Natural killer cell (primary cell): Measurements from ENCODE around the gene C1orf146. TPM values are rescaled to one million over a fixed set of nuclear protein-coding genes. Genes with fewer than 3 reads are reported as not detected.
"Not testable (repeated sequence)": the region's sequence is repeated elsewhere in the genome, so short reads cannot be mapped to it uniquely, and the experiment has no call there.

Experiments used
- ATAC-seq, 3 donors: fragments of 150-1000 bp in 2 of 3; fragments of 200-7000 bp in 1 of 3; cut with Tn5 transposase; 1 replicate in 1 of 3; 2 replicates in 2 of 3; pipeline ENCODE4 v1.10.0; 2021; ENCODE audit warnings: mild to moderate bottlenecking in 2 of 3, moderate library complexity in 2 of 3
- DNase-seq, 2 donors: peaks; one replicate each; pipeline versions ENCODE4 v3.0.0 to v3.0.0-alpha.2; 2013 to 2021; ENCODE audit warnings: mixed read lengths in 1 of 2
- H3K27ac ChIP-seq: one replicate; pipeline ENCODE4 v1.5.1; 2013; ENCODE audit warnings: mild to moderate bottlenecking, low read length
- H3K27me3 ChIP-seq: one replicate; pipeline ENCODE4 v1.6.1; 2013; ENCODE audit warnings: low read length; ENCODE audit not compliant: control insufficient read depth, insufficient read depth
- H3K36me3 ChIP-seq: one replicate; pipeline ENCODE4 v1.6.1; 2013; ENCODE audit warnings: low read length; ENCODE audit not compliant: control insufficient read depth, insufficient read depth
- H3K4me1 ChIP-seq: one replicate; pipeline ENCODE4 v1.6.1; 2013; ENCODE audit warnings: low read length; ENCODE audit not compliant: control insufficient read depth, insufficient read depth
- H3K4me3 ChIP-seq: one replicate; pipeline ENCODE4 v1.5.1; 2013; ENCODE audit warnings: low read length
- H3K9me3 ChIP-seq: one replicate; pipeline ENCODE4 v1.6.1; 2013; ENCODE audit warnings: low read length; ENCODE audit not compliant: control insufficient read depth, insufficient read depth
- H3K27ac Mint-ChIP-seq, 2 donors: one replicate each; pipeline ENCODE4 v1.8.0; 2022; ENCODE audit warnings: mild to moderate bottlenecking in 2 of 2, mixed read lengths in 2 of 2, moderate library complexity in 1 of 2
- H3K27me3 Mint-ChIP-seq, 2 donors: one replicate each; pipeline ENCODE4 v1.8.0; 2022; ENCODE audit warnings: low read depth in 2 of 2, mixed read lengths in 2 of 2
- H3K36me3 Mint-ChIP-seq: one replicate; pipeline ENCODE4 v1.8.0; 2022; ENCODE audit warnings: mixed read lengths
- H3K4me1 Mint-ChIP-seq, 2 donors: one replicate each; pipeline ENCODE4 v1.8.0; 2022; ENCODE audit warnings: mixed read lengths in 2 of 2
- H3K4me3 Mint-ChIP-seq: one replicate; pipeline ENCODE4 v1.8.0; 2022; ENCODE audit warnings: mild to moderate bottlenecking, moderate library complexity, mixed read lengths
- H3K9me3 Mint-ChIP-seq, 2 donors: one replicate each; pipeline ENCODE4 v1.8.0; 2022; ENCODE audit warnings: mixed read lengths in 2 of 2
- WGBS: methylation state at CpG from one replicate; pipeline ENCODE4 v1.1.7; 2013; ENCODE audit warnings: missing lambda C conversion rate; ENCODE audit not compliant: insufficient coverage; 5-methylcytosine and 5-hydroxymethylcytosine counted together
- intact Hi-C: fragments of 100-400 bp; cut with micrococcal nuclease; formaldehyde crosslinking; loops from one replicate; pipeline ENCODE4 v1.14.2; 2022
- total RNA-seq, 4 donors: library from RNA; stranded (reverse); fragments of 120-200 nt in 1 of 4; gene quantifications; one replicate each; pipeline versions ENCODE4 v1.2.3 to v1.2.4, GENCODE V29; 2013 to 2022
- TF ChIP-seq, protein P1 (sequence below): fragments of 200-600 bp; IDR thresholded peaks from one replicate; pipeline ENCODE4 v1.8.0; 2022; ENCODE audit warnings: antibody characterized with exemption

C1orf146 gene
- total RNA-seq, 3 donors from 2014 or later (not counting 1 experiment from before 2014, with no cell fraction given), result not detected

DNA sequence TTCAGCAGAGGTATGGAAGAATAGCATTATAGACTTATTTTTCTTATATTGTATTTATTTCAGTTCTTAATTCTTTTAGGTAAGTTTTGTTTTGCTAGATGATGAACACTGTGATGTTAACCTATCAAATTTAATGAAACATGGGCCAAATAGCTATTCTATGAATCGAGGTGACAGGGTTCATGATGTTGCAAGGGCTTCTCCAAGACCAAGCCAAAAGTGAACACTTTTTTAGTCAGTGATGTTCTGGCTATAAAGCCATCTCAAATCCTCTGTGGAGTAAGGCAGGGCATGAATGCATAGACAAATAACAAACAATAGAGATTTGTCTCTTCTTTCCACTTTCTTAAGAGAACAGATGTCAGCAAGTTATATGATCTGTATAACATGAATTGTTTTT lies 26.7 kb downstream of the C1orf146 start:
- no peak overlapping the region for H3K27ac Mint-ChIP-seq
- 100% methylated on average over 1 of the region's 1 CpG for WGBS
- TF ChIP-seq, protein P1, sequence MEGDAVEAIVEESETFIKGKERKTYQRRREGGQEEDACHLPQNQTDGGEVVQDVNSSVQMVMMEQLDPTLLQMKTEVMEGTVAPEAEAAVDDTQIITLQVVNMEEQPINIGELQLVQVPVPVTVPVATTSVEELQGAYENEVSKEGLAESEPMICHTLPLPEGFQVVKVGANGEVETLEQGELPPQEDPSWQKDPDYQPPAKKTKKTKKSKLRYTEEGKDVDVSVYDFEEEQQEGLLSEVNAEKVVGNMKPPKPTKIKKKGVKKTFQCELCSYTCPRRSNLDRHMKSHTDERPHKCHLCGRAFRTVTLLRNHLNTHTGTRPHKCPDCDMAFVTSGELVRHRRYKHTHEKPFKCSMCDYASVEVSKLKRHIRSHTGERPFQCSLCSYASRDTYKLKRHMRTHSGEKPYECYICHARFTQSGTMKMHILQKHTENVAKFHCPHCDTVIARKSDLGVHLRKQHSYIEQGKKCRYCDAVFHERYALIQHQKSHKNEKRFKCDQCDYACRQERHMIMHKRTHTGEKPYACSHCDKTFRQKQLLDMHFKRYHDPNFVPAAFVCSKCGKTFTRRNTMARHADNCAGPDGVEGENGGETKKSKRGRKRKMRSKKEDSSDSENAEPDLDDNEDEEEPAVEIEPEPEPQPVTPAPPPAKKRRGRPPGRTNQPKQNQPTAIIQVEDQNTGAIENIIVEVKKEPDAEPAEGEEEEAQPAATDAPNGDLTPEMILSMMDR, result no peak

DNA sequence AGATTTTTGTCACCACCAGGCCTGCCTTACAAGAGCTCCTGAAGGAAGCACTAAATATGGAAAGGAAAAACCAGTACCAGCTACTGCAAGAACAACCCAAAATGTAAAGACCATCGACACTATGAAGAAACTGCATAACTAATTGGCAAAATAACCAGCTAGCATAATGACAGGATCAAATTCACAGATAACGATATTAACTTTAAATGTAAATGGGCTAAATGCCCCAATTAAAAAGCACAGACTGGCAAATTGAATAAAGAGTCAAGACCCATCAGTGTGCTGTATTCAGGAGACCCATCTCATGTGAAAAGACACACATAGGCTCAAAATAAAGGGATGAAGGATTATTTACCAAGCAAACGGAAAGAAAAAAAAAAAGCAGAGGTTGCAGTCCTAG lies 37.0 kb downstream of the C1orf146 start:
- H3K4me1 Mint-ChIP-seq, H3K4me3 ChIP-seq, H3K27ac Mint-ChIP-seq, H3K9me3 ChIP-seq, DNase-seq, H3K4me3 Mint-ChIP-seq, H3K27me3 Mint-ChIP-seq, H3K27ac ChIP-seq, H3K9me3 Mint-ChIP-seq, ATAC-seq, intact Hi-C loops, H3K4me1 ChIP-seq, H3K27me3 ChIP-seq: not testable (repeated sequence)
- H3K36me3 ChIP-seq, result peaks cover 19% of the 10 kb centered on the region
- H3K36me3 Mint-ChIP-seq, result peaks cover 32% of the 10 kb centered on the region
- 83% methylated on average over 3 of the region's 3 CpGs for WGBS

More for the DNA sequence above, 26.7 kb downstream of the C1orf146 start:
- H3K4me1 ChIP-seq, result no peaks in the 10 kb centered on the region
- H3K9me3 ChIP-seq, result no peaks in the 10 kb centered on the region
- Mint-ChIP-seq H3K4me3 (no peak overlapping the region), H3K9me3 (no peaks in the 10 kb centered on the region), H3K27me3 (no peaks in the 10 kb centered on the region), H3K4me1 (no peaks in the 10 kb centered on the region), H3K36me3 (no peaks in the 10 kb centered on the region)
- H3K27me3 ChIP-seq, result no peaks in the 10 kb centered on the region
- peaks cover 22% of the 10 kb centered on the region for H3K36me3 ChIP-seq
- no peak overlapping the region for H3K4me3 ChIP-seq
- no peak overlapping the region for H3K27ac ChIP-seq
- intact Hi-C loops, result no loop called here
- DNase-seq, result no peak
- no peak for ATAC-seq

DNA sequence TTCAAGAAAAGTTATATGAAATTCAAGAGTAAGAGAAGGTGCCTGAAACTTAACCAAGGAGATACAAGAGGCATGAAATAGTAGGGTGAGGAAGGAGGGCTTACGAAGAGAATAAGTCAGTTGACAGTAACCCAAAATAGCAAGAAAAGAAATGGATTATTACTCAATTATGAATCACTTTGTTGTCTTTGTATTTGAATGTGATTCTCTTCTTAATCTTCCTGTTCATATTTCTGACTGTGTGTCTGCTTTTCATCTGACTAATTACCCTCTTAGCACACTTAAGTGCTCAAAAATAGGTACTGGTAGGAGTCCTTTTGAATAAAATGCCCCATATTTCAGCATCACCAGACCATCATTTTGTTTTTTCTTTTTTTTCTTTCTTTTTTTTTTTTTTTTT lies 41.6 kb downstream of the C1orf146 start:
- TF ChIP-seq, protein P1, result no peak
- intact Hi-C loops, result no loop called here
- H3K36me3 ChIP-seq, result peaks cover 34% of the 10 kb centered on the region
- no peaks in the 10 kb centered on the region for H3K27me3 Mint-ChIP-seq
- H3K4me1 Mint-ChIP-seq, result peaks cover 7 to 8% of the 10 kb centered on the region in 2 donors
- H3K4me3 ChIP-seq, result no peak overlapping the region
- no peaks in the 10 kb centered on the region for H3K9me3 ChIP-seq
- H3K4me1 ChIP-seq, result no peaks in the 10 kb centered on the region
- no peak overlapping the region for H3K27ac ChIP-seq
- H3K4me3 Mint-ChIP-seq, result no peak overlapping the region
- peaks cover 0 to 3% of the 10 kb centered on the region in 2 donors for H3K9me3 Mint-ChIP-seq
- peaks cover 29% of the 10 kb centered on the region for H3K36me3 Mint-ChIP-seq
- DNase-seq (no peak), ATAC-seq (no peak)
- H3K27ac Mint-ChIP-seq, result no peak overlapping the region
- WGBS, result 100% methylated on average over 1 of the region's 1 CpG
- no peaks in the 10 kb centered on the region for H3K27me3 ChIP-seq

DNA sequence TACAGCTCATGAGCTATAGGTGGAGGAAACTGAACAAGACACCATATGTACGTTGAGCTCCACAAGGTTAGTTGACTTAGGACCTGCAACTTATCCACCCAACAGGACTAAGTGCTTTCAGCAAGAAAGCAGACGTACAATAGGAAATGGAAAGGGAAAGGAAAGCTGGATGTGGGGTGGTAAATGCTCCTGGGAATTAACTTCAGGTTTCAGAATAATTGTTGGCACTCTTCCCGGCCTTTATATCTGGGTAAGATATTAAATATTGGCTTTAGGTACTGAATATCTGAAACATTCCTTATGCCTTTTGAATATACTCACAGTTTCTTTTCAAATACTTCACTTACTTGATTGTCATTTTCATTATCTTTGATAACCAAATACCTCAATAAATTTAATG lies 44.8 kb downstream of the C1orf146 start:
- Histone ChIP-seq H3K27me3 (no peaks in the 10 kb centered on the region), H3K4me3 (no peak overlapping the region), H3K4me1 (no peaks in the 10 kb centered on the region), H3K9me3 (no peaks in the 10 kb centered on the region), H3K27ac (no peak overlapping the region), H3K36me3 (peaks cover 51% of the 10 kb centered on the region)
- no peaks in the 10 kb centered on the region for H3K27me3 Mint-ChIP-seq
- TF ChIP-seq, protein P1, result no peak
- no peak overlapping the region for H3K4me3 Mint-ChIP-seq
- H3K27ac Mint-ChIP-seq, result no peak overlapping the region
- intact Hi-C loops, result no loop called here
- H3K4me1 Mint-ChIP-seq, result no peaks in the 10 kb centered on the region
- DNase-seq, result no peak
- 100% methylated on average over 2 of the region's 3 CpGs for WGBS
- no peaks in the 10 kb centered on the region for H3K9me3 Mint-ChIP-seq
- ATAC-seq, result no peak
- H3K36me3 Mint-ChIP-seq, result peaks cover 12% of the 10 kb centered on the region
